MM.1S (cell line): Measurements from ENCODE around the gene ASMT.
"Not testable (repeated sequence)": the region's sequence is repeated elsewhere in the genome, so short reads cannot be mapped to it uniquely, and the experiment has no call there.

Experiments used
- DNase-seq: peaks from one replicate; pipeline ENCODE4 v3.0.0-alpha.2; 2015
- H2AFZ ChIP-seq: fragments of 300-600 bp; sonication (generic); 2 replicates; pipeline ENCODE4 v1.6.0; 2016; ENCODE audit warnings: antibody characterized with exemption, low read length
- H3F3A ChIP-seq: fragments of 300-600 bp; sonication (generic); 2 replicates; pipeline ENCODE4 v1.6.1; 2016; ENCODE audit warnings: mild to moderate bottlenecking, antibody characterized with exemption, low read length, moderate library complexity, mixed read lengths; ENCODE audit not compliant: insufficient read depth
- H3K27ac ChIP-seq: fragments of 300-600 bp; sonication (generic); 2 replicates; pipeline ENCODE4 v1.5.1; 2016; ENCODE audit warnings: mild to moderate bottlenecking, low read length
- H3K27me3 ChIP-seq: fragments of 300-600 bp; sonication (generic); replicated peaks from 2 replicates; pipeline ENCODE4 v1.6.0; 2016; ENCODE audit warnings: low read length; ENCODE audit not compliant: insufficient read depth
- H3K36me3 ChIP-seq: fragments of 300-600 bp; sonication (generic); replicated peaks from 2 replicates; pipeline ENCODE4 v1.6.1; 2016; ENCODE audit warnings: mild to moderate bottlenecking, low read length, mixed read lengths; ENCODE audit not compliant: insufficient read depth
- H3K4me1 ChIP-seq: fragments of 300-600 bp; sonication (generic); 2 replicates; pipeline ENCODE4 v1.6.1; 2016; ENCODE audit warnings: low read length, mixed read lengths
- H3K4me2 ChIP-seq: fragments of 300-600 bp; sonication (generic); 2 replicates; pipeline ENCODE4 v1.6.0; 2016; ENCODE audit warnings: low read depth, low read length
- H3K4me3 ChIP-seq: fragments of 300-600 bp; sonication (generic); 2 replicates; pipeline ENCODE4 v1.5.1; 2016; ENCODE audit warnings: low read length, mixed read lengths
- H3K79me2 ChIP-seq: fragments of 300-600 bp; sonication (generic); 2 replicates; pipeline ENCODE4 v1.6.1; 2016; ENCODE audit warnings: mixed run types, low read length, mixed read lengths
- H3K9ac ChIP-seq: fragments of 300-600 bp; sonication (generic); 2 replicates; pipeline ENCODE4 v1.6.1; 2016; ENCODE audit warnings: low read length, mixed read lengths
- H3K9me2 ChIP-seq: fragments of 300-600 bp; sonication (generic); replicated peaks from 2 replicates; pipeline ENCODE4 v1.6.1; 2016; ENCODE audit warnings: mild to moderate bottlenecking, low read length, mixed read lengths; ENCODE audit not compliant: insufficient read depth
- H3K9me3 ChIP-seq: fragments of 300-600 bp; sonication (generic); replicated peaks from 2 replicates; pipeline ENCODE4 v1.6.1; 2016; ENCODE audit warnings: mild to moderate bottlenecking, low read length, mixed read lengths; ENCODE audit not compliant: insufficient read depth
- H4K20me1 ChIP-seq: fragments of 300-600 bp; sonication (generic); 2 replicates; pipeline ENCODE4 v1.6.1; 2016; ENCODE audit warnings: mild to moderate bottlenecking, low read length, moderate library complexity, mixed read lengths; ENCODE audit not compliant: insufficient read depth
- CTCF ChIP-seq: fragments of 300-600 bp; sonication (generic); IDR thresholded peaks from 2 replicates; pipeline ENCODE4 v1.5.1; 2016; ENCODE audit warnings: antibody characterized with exemption, low read length, mixed read lengths
- EZH2 ChIP-seq: fragments of 300-600 bp; sonication (generic); optimal IDR thresholded peaks from 2 replicates; pipeline ENCODE3; 2017; ENCODE audit warnings: low read depth, mild to moderate bottlenecking, antibody characterized with exemption, low read length, mixed read lengths
- EZH2phosphoT487 ChIP-seq: fragments of 300-600 bp; sonication (generic); IDR thresholded peaks from 2 replicates; pipeline ENCODE4 v1.6.1; 2018; ENCODE audit warnings: antibody characterized with exemption, low read length

The ASMT gene

DNA sequence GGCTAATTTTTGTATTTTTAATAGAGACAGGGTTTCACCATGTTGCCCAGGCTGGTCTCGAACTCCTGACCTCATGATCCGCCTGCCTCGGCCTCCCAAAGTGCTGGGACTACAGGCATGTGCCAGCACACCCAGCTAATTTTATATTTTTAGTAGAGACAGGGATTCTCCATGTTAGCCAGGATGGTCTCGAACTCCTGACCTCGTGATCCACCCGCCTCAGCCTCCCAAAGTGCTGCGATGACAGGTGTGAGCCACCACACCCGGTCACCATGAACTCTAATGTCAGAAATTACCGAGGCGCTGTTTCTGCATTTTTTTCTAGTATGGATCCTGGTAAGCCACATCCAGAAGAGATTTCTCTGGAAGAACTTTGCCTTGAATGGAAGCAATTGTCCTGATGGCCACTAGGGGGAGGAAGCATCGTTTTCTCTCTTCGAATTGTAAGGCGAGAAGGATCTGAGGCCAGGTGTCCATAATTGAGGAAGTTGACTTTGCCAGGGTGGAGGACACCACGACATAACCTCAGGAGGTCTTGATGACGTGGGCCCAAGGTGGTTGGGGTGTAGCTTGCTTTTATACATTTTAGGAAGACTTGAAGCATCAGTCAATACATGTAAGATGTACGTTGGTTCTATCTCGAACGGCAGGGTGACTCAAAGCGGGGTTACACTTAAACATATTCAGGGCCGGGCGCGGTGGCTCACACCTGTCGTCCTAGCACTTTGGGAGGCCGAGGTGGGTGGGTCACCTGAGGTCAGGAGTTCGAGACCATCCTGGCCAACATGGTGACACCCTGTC is 37.4 kb downstream of the ASMT start:
- TF ChIP-seq CTCF, result peak; percentile 64
- H3K9me3 ChIP-seq, H3K9me2 ChIP-seq, H3F3A ChIP-seq, H3K9ac ChIP-seq, H4K20me1 ChIP-seq, H2AFZ ChIP-seq, H3K79me2 ChIP-seq, H3K4me2 ChIP-seq, H3K27ac ChIP-seq, H3K4me3 ChIP-seq, H3K36me3 ChIP-seq, H3K27me3 ChIP-seq, H3K4me1 ChIP-seq: not testable (repeated sequence)
- peak; percentile 7 for DNase-seq

DNA sequence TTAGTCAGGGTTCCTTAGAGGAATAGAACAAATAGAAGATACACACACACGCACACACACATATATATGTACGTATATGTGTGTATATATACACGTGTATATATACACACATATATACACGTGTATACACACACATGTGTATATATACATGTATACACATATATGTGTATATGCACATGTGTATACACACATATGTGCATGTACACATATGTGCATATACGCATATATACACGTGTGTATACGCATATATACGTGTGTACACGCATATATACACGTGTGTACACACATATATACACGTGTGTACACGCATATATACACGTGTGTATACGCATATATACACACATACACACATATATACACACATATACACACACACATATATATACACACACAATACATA is 41.5 kb downstream of the ASMT start:
- no peak overlapping the region for H3K4me2 ChIP-seq
- H3K36me3 ChIP-seq, result no peaks in the 10 kb centered on the region
- H4K20me1 ChIP-seq, result no peaks in the 10 kb centered on the region
- no peaks in the 10 kb centered on the region for H3K9me3 ChIP-seq
- no peaks in the 10 kb centered on the region for H3K4me1 ChIP-seq
- H3K27me3 ChIP-seq, result no peaks in the 10 kb centered on the region
- H2AFZ ChIP-seq, result no peak overlapping the region
- no peak overlapping the region for H3K4me3 ChIP-seq
- DNase-seq, result no peak
- no peak for TF ChIP-seq EZH2
- TF ChIP-seq CTCF, result no peak
- no peak for TF ChIP-seq EZH2phosphoT487
- H3K9ac ChIP-seq, result no peak overlapping the region
- no peaks in the 10 kb centered on the region for H3F3A ChIP-seq
- H3K79me2 ChIP-seq, result no peaks in the 10 kb centered on the region
- no peak overlapping the region for H3K27ac ChIP-seq
- H3K9me2 ChIP-seq, result no peaks in the 10 kb centered on the region

GRCh38 chrX:1657367-1658070 is 42.7 kb downstream of the ASMT start:
- Histone ChIP-seq H2AFZ (no peak overlapping the region), H3K9ac (no peak overlapping the region), H3K4me3 (no peak overlapping the region), H3K36me3 (no peaks in the 10 kb centered on the region), H3F3A (no peaks in the 10 kb centered on the region), H3K27ac (no peak overlapping the region), H3K79me2 (no peaks in the 10 kb centered on the region), H4K20me1 (no peaks in the 10 kb centered on the region), H3K9me2 (no peaks in the 10 kb centered on the region), H3K27me3 (no peaks in the 10 kb centered on the region), H3K9me3 (no peaks in the 10 kb centered on the region), H3K4me2 (no peak overlapping the region), H3K4me1 (no peaks in the 10 kb centered on the region)
- TF ChIP-seq EZH2phosphoT487, result no peak
- TF ChIP-seq CTCF, result no peak
- TF ChIP-seq EZH2, result no peak
- DNase-seq, result no peak
